HG03342 (cell line): ENCODE measurements around the gene SALL4.
"Not testable (repeated sequence)": the region's sequence is repeated elsewhere in the genome, so short reads cannot be mapped to it uniquely, and the experiment has no call there.

ENCODE experiments used
- ATAC-seq: cut with Tn5 transposase; IDR thresholded peaks from one replicate; pipeline ENCODE4 v1.9.1; 2021; ENCODE audit warnings: mild to moderate bottlenecking, moderate library complexity; ENCODE audit not compliant: unreplicated experiment

Gene SALL4

GRCh38 chr20:51739722-51740249 is 62.5 kb downstream of the SALL4 start:
- no peak for ATAC-seq

GRCh38 chr20:51738877-51739447 is 63.4 kb downstream of the SALL4 start:
- ATAC-seq = no peak

GRCh38 chr20:51738261-51738660 is 64.1 kb downstream of the SALL4 start:
- not testable (repeated sequence) for ATAC-seq

- no peak for ATAC-seq
Observed at GRCh38 chr20:51736947-51737346, 65.4 kb downstream of the SALL4 start.

- no peak for ATAC-seq
Observed at GRCh38 chr20:51735728-51736600, 66.4 kb downstream of the SALL4 start.

GRCh38 chr20:51734876-51735720 is 67.2 kb downstream of the SALL4 start:
- no peak for ATAC-seq

- ATAC-seq = no peak
Observed at GRCh38 chr20:51733070-51733469, 69.3 kb downstream of the SALL4 start.
